ENCODE data around the gene RNF141. TPM values are rescaled to one million over a fixed set of nuclear protein-coding genes. Genes with fewer than 3 reads are reported as not detected.
A peak's percentile ranks its signal among the peaks of the same experiment; 100 is the strongest.

The RNF141 gene
- polyA plus RNA-seq, 5 donors, result 28.8 to 45.0 (median 37.3) TPM

- DNase-seq, result no peak
These were observed 23.8 kb upstream of the RNF141 start for GRCh38 chr11:10564696-10565318.

- no peak for DNase-seq
These were observed 23.0 kb upstream of the RNF141 start for GRCh38 chr11:10564030-10564429.

- DNase-seq, result no peak
These were observed 21.0 kb upstream of the RNF141 start for GRCh38 chr11:10561947-10562346.

- no peak for DNase-seq
These were observed 20.2 kb upstream of the RNF141 start for GRCh38 chr11:10561043-10561818.

- no peak for DNase-seq
These were observed 17.3 kb upstream of the RNF141 start for GRCh38 chr11:10558288-10558687.

GRCh38 chr11:10556590-10556989 is 15.6 kb upstream of the RNF141 start:
- no peak for DNase-seq

GRCh38 chr11:10551845-10552352 is 10.9 kb upstream of the RNF141 start:
- no peak for DNase-seq

GRCh38 chr11:10551290-10551592 is 10.3 kb upstream of the RNF141 start:
- no peak for DNase-seq

GRCh38 chr11:10550503-10551289 is 9.7 kb upstream of the RNF141 start:
- DNase-seq, result no peak

- no peak for DNase-seq
These were observed 3.8 kb upstream of the RNF141 start for GRCh38 chr11:10544491-10545465.

GRCh38 chr11:10543782-10544181 is 2.8 kb upstream of the RNF141 start:
- no peak for DNase-seq

- DNase-seq, result no peak
These were observed 1.8 kb upstream of the RNF141 start for GRCh38 chr11:10542776-10543175.

GRCh38 chr11:10541561-10541930 is 559 bp upstream of the RNF141 start:
- no peak for DNase-seq

GRCh38 chr11:10540546-10540914 is 457 bp downstream of the RNF141 start:
- peak in 1 of 2 donors; percentile 49 for DNase-seq

GRCh38 chr11:10539339-10539738 is 1.6 kb downstream of the RNF141 start:
- DNase-seq, result no peak

- no peak for DNase-seq
These were observed 2.1 kb downstream of the RNF141 start for GRCh38 chr11:10538924-10539323.

- DNase-seq, result no peak
These were observed 3.4 kb downstream of the RNF141 start for GRCh38 chr11:10537600-10537999.

- no peak for DNase-seq
These were observed 6.7 kb downstream of the RNF141 start for GRCh38 chr11:10534316-10534715.

- DNase-seq, result no peak
These were observed 7.7 kb downstream of the RNF141 start for GRCh38 chr11:10533323-10533722.

- no peak for DNase-seq
These were observed 8.5 kb downstream of the RNF141 start for GRCh38 chr11:10532526-10532925.

- no peak for DNase-seq
These were observed 11.7 kb downstream of the RNF141 start for GRCh38 chr11:10529279-10529678.

GRCh38 chr11:10528121-10528520 is 12.9 kb downstream of the RNF141 start:
- DNase-seq, result no peak
